ENCODE measurements around the gene PCDHGA7.
"Not testable (repeated sequence)": the region's sequence is repeated elsewhere in the genome, so short reads cannot be mapped to it uniquely, and the experiment has no call there.

PCDHGA7 gene

DNA sequence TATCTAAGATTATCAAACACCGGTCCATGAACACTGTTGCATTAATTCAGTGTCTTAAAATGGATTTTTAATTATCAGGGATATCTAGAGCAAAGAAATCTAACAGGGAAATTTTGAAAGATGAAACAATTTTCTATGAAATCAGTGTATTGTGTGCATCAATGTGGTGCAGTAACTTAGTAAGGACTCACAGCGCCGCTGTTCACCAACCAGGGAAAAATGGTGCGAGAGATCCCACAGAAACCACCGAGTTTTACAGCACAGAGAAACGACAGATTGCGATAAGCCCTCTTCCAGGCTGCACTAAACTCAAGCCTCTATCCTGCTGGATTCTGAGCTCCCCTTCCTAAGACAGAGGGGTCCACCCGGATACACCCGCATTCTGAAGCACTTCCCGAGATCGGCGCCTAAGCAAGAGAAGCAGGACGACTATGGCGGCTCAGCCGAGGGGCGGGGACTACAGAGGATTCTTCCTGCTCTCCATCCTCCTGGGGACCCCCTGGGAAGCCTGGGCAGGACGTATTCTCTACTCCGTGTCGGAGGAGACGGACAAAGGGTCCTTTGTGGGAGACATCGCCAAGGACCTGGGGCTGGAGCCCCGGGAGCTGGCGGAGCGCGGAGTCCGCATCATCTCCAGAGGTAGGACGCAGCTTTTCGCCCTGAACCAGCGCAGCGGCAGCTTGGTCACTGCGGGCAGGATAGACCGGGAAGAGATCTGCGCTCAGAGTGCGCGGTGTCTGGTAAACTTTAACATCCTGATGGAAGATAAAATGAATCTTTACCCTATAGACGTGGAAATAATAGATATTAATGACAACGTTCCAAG, at the start of gene PCDHGA7:
Gene PCDHGA7, plus strand, starts transcription at position 274 of the 826 bp plus-strand sequence. Its CDS starts 158 bp downstream, at position 432.
- H3K27me3 Mint-ChIP-seq: peaks cover 70% of the 10 kb centered on the region
- H3K36me3 Mint-ChIP-seq: peaks cover 15% of the 10 kb centered on the region
- peaks cover 15% of the 10 kb centered on the region for H3K9me3 Mint-ChIP-seq (ENCODE audit: low read depth)
- peak within 1 kb of the TSS; percentile 82 for H3K4me3 Mint-ChIP-seq
- no peak within 1 kb of the TSS for H3K27ac Mint-ChIP-seq
- H3K4me1 Mint-ChIP-seq (ENCODE audit: low read depth): no peaks in the 10 kb centered on the region

DNA sequence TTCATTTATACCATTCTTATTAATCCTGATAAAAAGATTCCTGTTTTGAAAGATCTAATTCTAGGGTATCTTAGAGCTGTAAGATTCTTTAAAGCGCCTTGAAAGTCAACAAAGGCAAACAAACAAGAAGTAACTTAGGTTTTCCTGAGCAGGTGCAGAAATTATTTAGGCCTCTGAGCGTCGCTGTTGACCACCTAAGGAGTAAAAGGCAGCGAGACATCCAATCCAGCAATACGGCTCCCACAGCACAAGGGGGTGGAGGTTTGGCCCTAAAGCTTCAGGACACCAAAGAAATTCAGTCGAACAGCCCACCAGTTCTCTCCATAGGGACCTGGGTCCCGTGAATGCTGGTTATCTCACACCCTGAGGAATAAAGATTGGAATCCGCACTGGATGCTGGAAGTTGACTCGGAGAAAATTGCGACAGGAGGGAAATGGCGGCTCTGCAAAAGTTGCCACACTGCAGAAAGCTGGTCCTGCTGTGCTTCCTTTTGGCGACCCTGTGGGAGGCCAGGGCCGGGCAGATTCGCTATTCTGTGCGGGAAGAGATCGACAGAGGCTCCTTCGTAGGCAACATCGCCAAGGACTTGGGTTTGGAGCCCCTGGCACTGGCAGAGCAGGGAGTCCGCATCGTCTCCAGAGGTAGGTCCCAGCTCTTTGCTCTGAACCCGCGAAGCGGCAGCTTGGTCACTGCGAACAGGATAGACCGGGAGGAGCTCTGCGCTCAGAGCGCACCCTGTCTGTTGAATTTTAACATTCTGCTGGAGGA, 43.8 kb upstream of the PCDHGA7 start, which contains the start of gene PCDHGA2:
Gene PCDHGA2, plus strand, starts transcription at position 223 of the 769 bp plus-strand sequence.
- Mint-ChIP-seq H3K4me3 (no peak within 1 kb of the TSS), H3K36me3 (peaks cover 47% of the 10 kb centered on the region), H3K27me3 (peaks cover 70% of the 10 kb centered on the region), H3K27ac (no peak within 1 kb of the TSS), H3K4me1 (ENCODE audit: low read depth) (no peaks in the 10 kb centered on the region), H3K9me3 (ENCODE audit: low read depth) (peaks cover 56% of the 10 kb centered on the region)

DNA sequence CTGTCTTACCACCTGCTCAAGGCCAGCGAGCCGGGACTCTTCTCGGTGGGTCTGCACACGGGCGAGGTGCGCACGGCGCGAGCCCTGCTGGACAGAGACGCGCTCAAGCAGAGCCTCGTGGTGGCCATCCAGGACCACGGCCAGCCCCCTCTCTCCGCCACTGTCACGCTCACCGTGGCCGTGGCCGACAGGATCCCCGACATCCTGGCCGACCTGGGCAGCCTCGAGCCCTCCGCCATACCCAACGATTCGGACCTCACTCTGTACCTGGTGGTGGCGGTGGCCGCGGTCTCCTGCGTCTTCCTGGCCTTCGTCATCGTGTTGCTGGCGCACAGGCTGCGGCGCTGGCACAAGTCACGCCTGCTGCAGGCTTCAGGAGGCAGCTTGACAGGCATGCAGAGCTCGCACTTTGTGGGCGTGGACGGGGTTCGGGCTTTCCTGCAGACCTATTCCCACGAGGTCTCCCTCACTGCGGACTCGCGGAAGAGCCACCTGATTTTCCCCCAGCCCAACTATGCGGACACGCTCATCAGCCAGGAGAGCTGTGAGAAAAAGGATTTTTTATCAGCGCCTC, 41.7 kb upstream of the PCDHGA7 start:
- Mint-ChIP-seq H3K36me3 (peaks cover 42% of the 10 kb centered on the region), H3K9me3 (ENCODE audit: low read depth) (peaks cover 45% of the 10 kb centered on the region), H3K27me3 (peaks cover 66% of the 10 kb centered on the region)
- not testable (repeated sequence) for H3K4me3 Mint-ChIP-seq; H3K27ac Mint-ChIP-seq; H3K4me1 Mint-ChIP-seq (ENCODE audit: low read depth)

DNA sequence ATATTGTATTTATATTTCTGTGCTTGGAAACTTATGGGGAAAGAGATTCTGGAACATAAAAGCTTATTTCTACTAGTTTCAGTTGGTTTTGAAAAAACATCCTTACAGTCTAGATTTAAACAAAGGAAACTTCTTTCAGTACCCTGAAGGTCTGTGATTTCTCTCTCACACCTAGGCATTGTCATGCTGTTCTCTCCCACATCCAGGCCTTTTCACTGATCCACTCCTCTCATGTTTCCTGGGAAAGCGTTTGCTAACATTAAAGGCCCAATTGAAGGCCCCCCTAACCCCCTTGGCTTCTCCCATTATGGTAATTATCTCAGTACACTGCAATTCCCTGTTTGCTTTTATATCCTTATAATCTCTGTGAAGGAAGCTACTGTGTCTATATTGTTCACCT, 39.8 kb upstream of the PCDHGA7 start:
- no peak overlapping the region for H3K4me3 Mint-ChIP-seq
- peaks cover 34% of the 10 kb centered on the region for H3K9me3 Mint-ChIP-seq (ENCODE audit: low read depth)
- H3K4me1 Mint-ChIP-seq (ENCODE audit: low read depth): no peaks in the 10 kb centered on the region
- no peak overlapping the region for H3K27ac Mint-ChIP-seq
- H3K36me3 Mint-ChIP-seq: peaks cover 35% of the 10 kb centered on the region
- peaks cover 64% of the 10 kb centered on the region for H3K27me3 Mint-ChIP-seq

DNA sequence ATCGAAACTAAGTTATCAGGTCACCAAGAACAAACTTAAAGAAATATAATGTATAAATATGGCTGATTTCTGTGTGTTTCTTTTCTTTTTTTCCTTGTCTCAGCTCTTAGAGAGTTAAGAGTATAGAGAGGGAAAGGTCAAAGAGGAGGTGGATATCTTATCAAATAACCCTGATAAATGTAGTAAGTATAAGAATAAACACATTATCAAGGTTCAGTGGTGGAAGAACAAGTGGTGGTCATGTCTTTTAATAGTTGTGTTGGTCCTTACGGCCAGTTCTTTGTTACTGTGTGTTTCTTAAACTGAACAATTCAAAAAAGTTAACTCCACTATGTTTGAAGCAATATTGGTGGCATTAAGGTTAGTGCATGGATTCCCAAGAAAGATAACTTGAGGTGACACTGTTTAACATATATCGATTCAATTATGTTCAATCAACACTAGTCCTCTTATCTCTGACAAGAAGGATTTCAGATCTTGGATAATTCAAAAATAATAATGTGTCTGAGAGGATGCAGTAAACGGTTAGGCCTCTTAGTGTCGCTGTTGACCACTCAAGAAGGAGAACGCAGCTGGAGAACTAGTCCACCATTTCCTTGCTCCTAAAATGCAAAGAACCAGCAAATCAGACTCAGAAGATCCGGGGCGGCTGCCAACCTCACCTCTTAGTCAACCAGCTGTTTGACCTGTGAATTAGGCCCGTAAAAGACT, 39.1 kb upstream of the PCDHGA7 start, which contains the start of gene PCDHGA3:
Gene PCDHGA3, plus strand, starts transcription at position 588 of the 711 bp plus-strand sequence. CDS start 205 bp downstream, outside the sequence.
- Mint-ChIP-seq H3K27me3 (peaks cover 61% of the 10 kb centered on the region), H3K4me3 (peak within 1 kb of the TSS; percentile 51), H3K36me3 (peaks cover 29% of the 10 kb centered on the region), H3K4me1 (ENCODE audit: low read depth) (no peaks in the 10 kb centered on the region), H3K9me3 (ENCODE audit: low read depth) (peaks cover 27% of the 10 kb centered on the region), H3K27ac (no peak within 1 kb of the TSS)

DNA sequence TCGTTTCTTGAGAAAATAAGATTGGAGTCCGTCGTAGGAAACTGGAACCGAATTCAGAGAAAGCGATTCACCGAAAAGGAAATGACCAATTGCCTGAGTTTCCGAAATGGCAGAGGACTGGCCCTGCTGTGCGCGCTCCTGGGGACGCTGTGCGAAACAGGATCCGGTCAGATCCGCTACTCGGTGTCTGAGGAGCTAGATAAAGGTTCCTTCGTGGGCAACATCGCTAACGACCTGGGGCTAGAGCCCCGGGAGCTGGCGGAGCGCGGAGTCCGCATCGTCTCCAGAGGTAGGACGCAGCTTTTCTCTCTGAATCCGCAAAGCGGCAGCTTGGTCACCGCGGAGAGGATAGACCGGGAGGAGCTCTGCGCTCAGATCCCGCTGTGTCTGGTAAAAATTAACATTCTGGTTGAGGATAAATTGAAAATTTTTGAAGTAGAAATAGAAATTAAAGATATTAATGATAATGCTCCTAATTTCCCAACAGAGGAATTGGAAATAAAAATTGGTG, 38.5 kb upstream of the PCDHGA7 start:
- Mint-ChIP-seq H3K9me3 (ENCODE audit: low read depth) (peaks cover 24% of the 10 kb centered on the region), H3K4me1 (ENCODE audit: low read depth) (no peaks in the 10 kb centered on the region), H3K36me3 (peaks cover 28% of the 10 kb centered on the region), H3K4me3 (peak overlapping the region; percentile 51), H3K27ac (no peak overlapping the region), H3K27me3 (peaks cover 62% of the 10 kb centered on the region)

DNA sequence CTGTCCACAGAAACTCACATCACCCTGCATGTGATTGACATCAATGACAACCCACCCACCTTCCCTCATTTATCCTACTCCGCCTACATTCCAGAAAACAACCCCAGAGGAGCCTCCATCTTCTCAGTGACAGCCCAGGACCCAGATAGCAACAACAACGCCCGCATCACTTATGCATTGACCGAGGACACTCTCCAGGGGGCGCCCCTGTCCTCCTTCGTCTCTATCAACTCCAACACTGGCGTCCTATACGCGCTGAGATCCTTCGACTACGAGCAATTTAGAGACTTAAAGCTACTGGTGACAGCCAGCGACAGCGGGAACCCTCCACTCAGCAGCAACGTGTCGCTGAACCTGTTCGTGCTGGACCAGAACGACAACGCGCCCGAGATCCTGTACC, 37.2 kb upstream of the PCDHGA7 start:
- Mint-ChIP-seq H3K9me3 (ENCODE audit: low read depth) (peaks cover 20% of the 10 kb centered on the region), H3K27ac (no peak overlapping the region), H3K27me3 (peaks cover 61% of the 10 kb centered on the region), H3K4me1 (ENCODE audit: low read depth) (no peaks in the 10 kb centered on the region), H3K36me3 (peaks cover 27% of the 10 kb centered on the region), H3K4me3 (no peak overlapping the region)

DNA sequence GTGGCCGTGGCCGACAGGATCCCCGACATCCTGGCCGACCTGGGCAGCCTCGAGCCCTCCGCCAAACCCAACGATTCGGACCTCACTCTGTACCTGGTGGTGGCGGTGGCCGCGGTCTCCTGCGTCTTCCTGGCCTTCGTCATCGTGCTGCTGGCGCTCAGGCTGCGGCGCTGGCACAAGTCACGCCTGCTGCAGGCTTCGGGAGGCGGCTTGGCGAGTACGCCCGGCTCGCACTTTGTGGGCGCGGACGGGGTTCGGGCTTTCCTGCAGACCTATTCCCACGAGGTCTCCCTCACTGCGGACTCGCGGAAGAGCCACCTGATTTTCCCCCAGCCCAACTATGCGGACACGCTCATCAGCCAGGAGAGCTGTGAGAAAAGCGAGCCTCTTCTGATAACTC, 36.5 kb upstream of the PCDHGA7 start:
- Mint-ChIP-seq H3K9me3 (ENCODE audit: low read depth) (peaks cover 19% of the 10 kb centered on the region), H3K36me3 (peaks cover 26% of the 10 kb centered on the region), H3K27me3 (peaks cover 66% of the 10 kb centered on the region)
- not testable (repeated sequence) for H3K4me1 Mint-ChIP-seq (ENCODE audit: low read depth); H3K4me3 Mint-ChIP-seq; H3K27ac Mint-ChIP-seq

DNA sequence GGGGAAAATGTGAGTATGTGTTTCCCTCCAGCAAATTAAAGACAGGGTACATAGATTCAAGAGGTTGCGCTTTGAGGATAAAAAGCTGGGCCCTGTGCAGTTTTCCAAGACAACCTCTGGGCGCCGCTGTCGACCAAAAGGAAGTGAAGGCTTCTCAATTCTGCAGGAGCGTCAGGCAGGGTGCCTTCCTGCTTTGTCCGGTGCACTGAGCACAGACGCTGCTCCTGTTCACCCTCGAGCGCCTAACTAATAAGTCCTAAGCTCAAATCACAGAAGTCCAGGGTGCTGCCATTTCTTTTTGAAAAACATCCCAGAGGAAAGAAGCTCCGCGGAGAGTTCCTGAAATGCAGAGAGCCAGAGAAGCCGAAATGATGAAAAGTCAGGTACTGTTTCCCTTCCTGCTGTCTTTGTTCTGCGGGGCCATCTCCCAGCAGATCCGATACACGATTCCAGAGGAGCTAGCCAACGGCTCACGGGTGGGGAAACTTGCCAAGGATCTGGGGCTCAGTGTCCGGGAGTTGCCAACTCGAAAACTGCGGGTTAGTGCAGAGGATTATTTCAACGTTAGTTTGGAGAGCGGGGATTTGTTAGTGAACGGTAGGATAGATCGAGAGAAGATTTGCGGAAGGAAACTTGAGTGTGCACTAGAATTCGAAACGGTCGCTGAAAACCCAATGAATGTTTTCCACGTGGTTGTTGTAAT, 32.5 kb upstream of the PCDHGA7 start, which contains the start of gene PCDHGB1:
Gene PCDHGB1, plus strand, starts transcription at position 183 of the 703 bp plus-strand sequence. Its CDS starts 162 bp downstream, at position 345.
- Mint-ChIP-seq H3K27me3 (peaks cover 59% of the 10 kb centered on the region), H3K4me3 (peak within 1 kb of the TSS; percentile 35), H3K36me3 (peaks cover 12% of the 10 kb centered on the region), H3K9me3 (ENCODE audit: low read depth) (no peaks in the 10 kb centered on the region), H3K27ac (no peak within 1 kb of the TSS), H3K4me1 (ENCODE audit: low read depth) (no peaks in the 10 kb centered on the region)

DNA sequence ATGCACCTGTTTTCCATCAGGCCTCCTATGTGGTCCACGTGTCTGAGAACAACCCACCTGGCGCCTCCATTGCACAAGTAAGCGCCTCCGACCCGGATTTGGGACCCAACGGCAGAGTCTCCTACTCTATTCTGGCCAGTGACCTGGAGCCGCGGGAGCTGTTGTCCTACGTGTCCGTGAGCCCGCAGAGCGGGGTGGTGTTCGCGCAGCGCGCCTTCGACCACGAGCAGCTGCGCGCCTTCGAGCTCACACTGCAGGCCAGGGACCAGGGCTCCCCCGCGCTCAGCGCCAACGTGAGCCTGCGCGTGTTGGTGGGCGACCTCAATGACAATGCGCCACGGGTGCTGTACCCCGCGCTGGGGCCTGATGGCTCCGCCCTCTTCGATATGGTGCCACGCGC, 31.0 kb upstream of the PCDHGA7 start:
- H3K4me3 Mint-ChIP-seq: no peak overlapping the region
- H3K4me1 Mint-ChIP-seq (ENCODE audit: low read depth): no peaks in the 10 kb centered on the region
- peaks cover 10% of the 10 kb centered on the region for H3K36me3 Mint-ChIP-seq
- H3K9me3 Mint-ChIP-seq (ENCODE audit: low read depth): peaks cover 5% of the 10 kb centered on the region
- H3K27me3 Mint-ChIP-seq: peaks cover 57% of the 10 kb centered on the region
- no peak overlapping the region for H3K27ac Mint-ChIP-seq

DNA sequence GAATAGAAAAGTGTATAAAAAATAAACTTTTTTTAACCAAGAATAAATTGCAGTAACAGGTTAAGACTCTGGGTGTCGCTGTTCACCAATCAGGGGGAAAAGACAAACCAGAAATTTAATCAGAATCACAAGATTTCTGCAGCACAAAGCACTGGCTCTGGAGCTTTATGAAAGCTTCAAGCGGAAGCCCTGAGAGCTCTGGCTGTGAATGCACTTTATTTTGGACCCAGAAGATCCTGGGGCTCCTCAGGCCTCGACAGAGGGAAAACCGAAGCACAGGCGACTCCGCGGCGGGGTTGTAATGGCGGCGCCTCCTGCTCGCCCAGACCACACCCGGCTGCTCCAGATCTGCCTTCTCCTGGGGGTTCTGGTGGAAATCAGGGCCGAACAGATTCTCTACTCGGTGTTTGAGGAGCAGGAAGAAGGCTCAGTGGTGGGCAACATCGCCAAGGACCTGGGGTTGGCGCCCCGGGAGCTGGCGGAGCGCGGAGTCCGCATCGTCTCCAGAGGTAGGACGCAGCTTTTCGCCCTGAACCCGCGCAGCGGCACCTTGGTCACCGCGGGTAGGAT, 27.6 kb upstream of the PCDHGA7 start, which contains the start of gene PCDHGA4:
Gene PCDHGA4, plus strand, starts transcription at position 122 of the 570 bp plus-strand sequence. Its CDS starts 87 bp downstream, at position 209.
- peak within 1 kb of the TSS; percentile 9 for H3K4me3 Mint-ChIP-seq
- peaks cover 15% of the 10 kb centered on the region for H3K36me3 Mint-ChIP-seq
- H3K4me1 Mint-ChIP-seq (ENCODE audit: low read depth): peaks cover 1% of the 10 kb centered on the region
- H3K27ac Mint-ChIP-seq: no peak within 1 kb of the TSS
- peaks cover 53% of the 10 kb centered on the region for H3K27me3 Mint-ChIP-seq
- H3K9me3 Mint-ChIP-seq (ENCODE audit: low read depth): peaks cover 9% of the 10 kb centered on the region

DNA sequence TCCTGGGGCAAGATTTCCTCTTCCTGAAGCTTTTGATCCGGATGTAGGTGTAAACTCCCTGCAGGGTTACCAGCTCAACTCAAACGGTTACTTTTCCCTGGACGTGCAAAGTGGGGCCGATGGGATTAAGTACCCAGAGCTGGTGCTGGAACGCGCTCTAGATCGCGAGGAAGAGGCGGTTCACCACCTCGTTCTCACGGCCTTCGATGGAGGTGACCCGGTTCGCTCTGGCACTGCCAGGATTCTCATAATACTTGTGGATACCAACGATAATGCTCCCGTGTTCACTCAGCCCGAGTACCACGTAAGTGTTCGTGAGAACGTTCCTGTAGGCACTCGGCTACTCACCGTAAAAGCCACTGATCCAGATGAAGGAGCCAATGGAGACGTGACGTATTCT, 26.9 kb upstream of the PCDHGA7 start:
- Mint-ChIP-seq H3K9me3 (ENCODE audit: low read depth) (peaks cover 9% of the 10 kb centered on the region), H3K27ac (no peak overlapping the region), H3K4me1 (ENCODE audit: low read depth) (peaks cover 1% of the 10 kb centered on the region), H3K27me3 (peaks cover 52% of the 10 kb centered on the region), H3K4me3 (peak overlapping the region; percentile 9), H3K36me3 (peaks cover 13% of the 10 kb centered on the region)

DNA sequence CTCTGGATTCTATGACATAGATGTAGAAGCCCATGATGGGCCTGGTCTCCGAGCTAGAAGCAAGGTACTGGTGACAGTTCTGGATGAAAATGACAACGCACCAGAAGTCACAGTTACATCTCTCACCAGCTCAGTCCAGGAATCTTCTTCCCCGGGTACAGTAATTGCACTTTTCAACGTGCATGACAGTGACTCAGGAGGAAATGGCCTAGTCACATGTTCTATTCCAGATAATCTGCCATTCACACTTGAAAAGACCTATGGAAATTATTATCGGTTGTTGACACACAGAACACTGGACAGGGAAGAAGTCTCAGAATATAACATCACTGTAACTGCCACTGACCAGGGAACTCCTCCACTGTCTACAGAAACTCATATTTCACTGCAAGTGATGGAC, 26.4 kb upstream of the PCDHGA7 start:
- H3K36me3 Mint-ChIP-seq: peaks cover 16% of the 10 kb centered on the region
- peak overlapping the region; percentile 9 for H3K4me3 Mint-ChIP-seq

More for the DNA sequence above, 26.4 kb upstream of the PCDHGA7 start:
- Mint-ChIP-seq H3K4me1 (ENCODE audit: low read depth) (peaks cover 1% of the 10 kb centered on the region), H3K9me3 (ENCODE audit: low read depth) (peaks cover 9% of the 10 kb centered on the region), H3K27me3 (peaks cover 52% of the 10 kb centered on the region), H3K27ac (no peak overlapping the region)
